Daoy (cell line): ENCODE data around the gene XPNPEP2. TPM values are rescaled to one million over a fixed set of nuclear protein-coding genes. Genes with fewer than 3 reads are reported as not detected.

Experiments used
- DNase-seq: peaks from one replicate; pipeline ENCODE4 v3.0.0-alpha.2; 2015; ENCODE audit warnings: low read depth
- total RNA-seq: library from RNA; depleted of rRNA; stranded (reverse); fragments of >200 nt; shearing (Covaris generic); gene quantifications from 2 replicates; pipeline ENCODE4 v1.2.3, GENCODE V29; 2014; rRNA removed

XPNPEP2 gene
- total RNA-seq, 1 experiment from 2014 or later = not detected

- no peak for DNase-seq
Observed at GRCh38 chrX:129797251-129797906, 58.6 kb downstream of the XPNPEP2 start.

- no peak for DNase-seq
Observed at GRCh38 chrX:129798456-129798855, 59.7 kb downstream of the XPNPEP2 start.

- no peak for DNase-seq
Observed at GRCh38 chrX:129798888-129799287, 60.1 kb downstream of the XPNPEP2 start.

GRCh38 chrX:129800186-129800585 is 61.4 kb downstream of the XPNPEP2 start:
- DNase-seq = no peak

- DNase-seq = no peak
Observed at GRCh38 chrX:129802863-129803262, 64.1 kb downstream of the XPNPEP2 start.

GRCh38 chrX:129804806-129805205 is 66.0 kb downstream of the XPNPEP2 start:
- no peak for DNase-seq

- no peak for DNase-seq
Observed at GRCh38 chrX:129808158-129808828, 69.5 kb downstream of the XPNPEP2 start.

GRCh38 chrX:129808829-129809796 is 70.3 kb downstream of the XPNPEP2 start:
- DNase-seq = no peak

GRCh38 chrX:129813662-129814368 is 75.0 kb downstream of the XPNPEP2 start:
- DNase-seq = no peak

GRCh38 chrX:129818123-129818522 is 79.3 kb downstream of the XPNPEP2 start:
- DNase-seq = no peak

Other genes starting within 250 kb of the XPNPEP2 start
- 25.1 and 26.6 TPM in 2 replicates for gene SMARCA1, start 215.5 kb upstream of the XPNPEP2 start, total RNA-seq
- 5.6 and 8.9 TPM in 2 replicates for gene OCRL, start 198.7 kb upstream of the XPNPEP2 start, total RNA-seq
- 0.34 and 1.1 TPM in 2 replicates for gene APLN, start 84.0 kb upstream of the XPNPEP2 start, total RNA-seq
- not detected in 2 replicates for gene SASH3, start 41.0 kb downstream of the XPNPEP2 start, total RNA-seq
- gene ZDHHC9, start 104.9 kb downstream of the XPNPEP2 start, total RNA-seq = 12.8 and 14.5 TPM in 2 replicates
- 54.2 and 70.2 TPM in 2 replicates for gene UTP14A, start 167.2 kb downstream of the XPNPEP2 start, total RNA-seq
- 0.54 and 0.63 TPM in 2 replicates for gene BCORL1, start 243.7 kb downstream of the XPNPEP2 start, total RNA-seq